Caco-2 (cell line): Measurements from ENCODE around the gene NAALADL2. TPM values are rescaled to one million over a fixed set of nuclear protein-coding genes. Genes with fewer than 3 reads are reported as not detected.

ENCODE experiments used
- BruUV-seq: library from RNA; stranded (reverse); fragments of 400-500 nt; replicated peaks from 2 replicates; lab custom pipeline; 2021; lab: Mats Ljungman, UMichigan
- CTCF ChIA-PET: fragments of 300-600 bp; sonication (Branson Sonifier 250); formaldehyde crosslinking; loops from one replicate; lab custom pipeline; 2022; ENCODE audit warnings: antibody characterized with exemption; lab: Charles Lee
- POLR2A ChIA-PET: fragments of 300-600 bp; sonication (Branson Sonifier 250); formaldehyde crosslinking; loops from one replicate; lab custom pipeline; 2022; ENCODE audit warnings: antibody characterized with exemption; lab: Charles Lee
- DNase-seq, 2 experiments: peaks; one replicate each; pipeline versions ENCODE4 v3.0.0 to v3.0.0-alpha.2; 2020 to 2022
- H3K27me3 ChIP-seq: replicated peaks from 2 replicates; pipeline ENCODE4 v1.6.0; 2011; ENCODE audit warnings: low read length; ENCODE audit not compliant: control insufficient read depth, insufficient read depth
- H3K36me3 ChIP-seq: 2 replicates; pipeline ENCODE4 v1.5.1; 2011; ENCODE audit warnings: low read length; ENCODE audit not compliant: control insufficient read depth, insufficient read depth
- H3K4me1 ChIP-seq: fragments of 250-450 bp; sonication (Bioruptor Pico); 2 replicates; pipeline ENCODE4 v1.5.1; 2020; ENCODE audit warnings: mild to moderate bottlenecking
- H3K4me3 ChIP-seq: 2 replicates; pipeline ENCODE4 v1.5.1; 2011; ENCODE audit warnings: low read depth, mild to moderate bottlenecking, control low read depth, low read length
- H3K9me3 ChIP-seq: fragments of 250-450 bp; sonication (Bioruptor Pico); 2 replicates; pipeline ENCODE4 v1.5.1; 2020; ENCODE audit warnings: mild to moderate bottlenecking, moderate library complexity
- H3K27ac Mint-ChIP-seq: one replicate; pipeline ENCODE4 v1.8.0; 2022; ENCODE audit warnings: mixed read lengths; ENCODE audit not compliant: unreplicated experiment
- H3K27me3 Mint-ChIP-seq: one replicate; pipeline ENCODE4 v1.8.0; 2022; ENCODE audit warnings: mixed read lengths; ENCODE audit not compliant: insufficient read depth, unreplicated experiment
- H3K36me3 Mint-ChIP-seq: one replicate; pipeline ENCODE4 v1.8.0; 2022; ENCODE audit warnings: mild to moderate bottlenecking, mixed read lengths; ENCODE audit not compliant: insufficient read depth, unreplicated experiment
- H3K4me1 Mint-ChIP-seq: one replicate; pipeline ENCODE4 v1.8.0; 2022; ENCODE audit warnings: low read depth, mixed read lengths; ENCODE audit not compliant: unreplicated experiment
- H3K4me3 Mint-ChIP-seq: one replicate; pipeline ENCODE4 v1.8.0; 2022; ENCODE audit warnings: mild to moderate bottlenecking, moderate library complexity, mixed read lengths; ENCODE audit not compliant: unreplicated experiment
- H3K9me3 Mint-ChIP-seq: one replicate; pipeline ENCODE4 v1.8.0; 2022; ENCODE audit warnings: mixed read lengths; ENCODE audit not compliant: unreplicated experiment
- CTCF ChIP-seq, 2 experiments: fragments of 200-600 bp in 1 of 2; IDR thresholded peaks; 1 replicate in 1 of 2; 2 replicates in 1 of 2; pipeline versions ENCODE4 v1.5.1 to v1.8.0; 2011 to 2022; ENCODE audit warnings: antibody characterized with exemption in 1 of 2, control low read depth in 1 of 2, inconsistent platforms in 1 of 2, low read depth in 1 of 2, low read length in 1 of 2, mild to moderate bottlenecking in 1 of 2, moderate library complexity in 1 of 2; ENCODE audit not compliant: insufficient read depth in 1 of 2, severe bottlenecking in 1 of 2, unreplicated experiment in 1 of 2
- intact Hi-C: fragments of 100-400 bp; cut with micrococcal nuclease; formaldehyde crosslinking; loops from one replicate; pipeline ENCODE4 v1.10.0; 2022; ENCODE audit not compliant: unreplicated experiment
- total RNA-seq: library from RNA; stranded (reverse); gene quantifications from 2 replicates; pipeline ENCODE4 v1.2.3, GENCODE V29; 2022

Gene NAALADL2
- total RNA-seq, 1 experiment from 2014 or later = 4.4 TPM

GRCh38 chr3:174949523-174949922 lies 90.4 kb downstream of the NAALADL2 start:
- H3K27me3 Mint-ChIP-seq = no peaks in the 10 kb centered on the region
- BruUV-seq = no TSS peak
- Histone ChIP-seq H3K9me3 (no peaks in the 10 kb centered on the region; the same call in 1 of the 2 replicates), H3K27me3 (no peaks in the 10 kb centered on the region), H3K36me3 (no peaks in the 10 kb centered on the region), H3K4me3 (no peak overlapping the region), H3K4me1 (0 out of 2 replicates have a peak, but pooled peaks cover 2% of the 10 kb centered on the region)
- intact Hi-C loops = no loop called here
- POLR2A ChIA-PET = no interaction called here
- H3K36me3 Mint-ChIP-seq = no peaks in the 10 kb centered on the region
- no peak for TF ChIP-seq CTCF (IDR thresholded peaks at IDR 0.05; ENCODE audit: insufficient read depth in 1 of 2, low read depth in 1 of 2, low read length in 1 of 2, severe bottlenecking in 1 of 2, unreplicated experiment in 1 of 2)
- H3K4me3 Mint-ChIP-seq = no peak overlapping the region
- no peak overlapping the region for H3K27ac Mint-ChIP-seq
- peaks cover 9% of the 10 kb centered on the region for H3K9me3 Mint-ChIP-seq
- H3K4me1 Mint-ChIP-seq = peaks cover 13% of the 10 kb centered on the region
- DNase-seq = no peak
- CTCF ChIA-PET = no interaction called here

- intact Hi-C loops = loop anchor here (10.0 kb wide), 1 partner anchor 416 kb away; no protein-coding TSS in a partner anchor
- H3K27me3 ChIP-seq = no peaks in the 10 kb centered on the region
- Mint-ChIP-seq H3K27me3 (no peaks in the 10 kb centered on the region), H3K4me1 (peaks cover 13% of the 10 kb centered on the region), H3K36me3 (no peaks in the 10 kb centered on the region), H3K9me3 (peaks cover 9% of the 10 kb centered on the region), H3K4me3 (no peak overlapping the region), H3K27ac (no peak overlapping the region)
- no TSS peak for BruUV-seq
- H3K4me1 ChIP-seq = peaks cover 14% of the 10 kb centered on the region
- ChIA-PET CTCF (no interaction called here), POLR2A (no interaction called here)
- H3K4me3 ChIP-seq = no peak overlapping the region
- peaks cover 3% of the 10 kb centered on the region; the same call in 1 of the 2 replicates for H3K9me3 ChIP-seq
- no peak for DNase-seq
- no peak for TF ChIP-seq CTCF (IDR thresholded peaks at IDR 0.05; ENCODE audit: insufficient read depth in 1 of 2, low read depth in 1 of 2, low read length in 1 of 2, severe bottlenecking in 1 of 2, unreplicated experiment in 1 of 2)
- H3K36me3 ChIP-seq = no peaks in the 10 kb centered on the region
Measured at GRCh38 chr3:174951034-174951433, 91.9 kb downstream of the NAALADL2 start.

GRCh38 chr3:174951498-174952005 lies 92.4 kb downstream of the NAALADL2 start:
- intact Hi-C loops = loop anchor here (10.0 kb wide), 1 partner anchor 417 kb away; no protein-coding TSS in a partner anchor
- BruUV-seq = no TSS peak
- H3K4me3 Mint-ChIP-seq = no peak overlapping the region

More at GRCh38 chr3:174951498-174952005, 92.4 kb downstream of the NAALADL2 start:
- Mint-ChIP-seq H3K36me3 (no peaks in the 10 kb centered on the region), H3K27ac (no peak overlapping the region), H3K4me1 (peaks cover 17% of the 10 kb centered on the region), H3K27me3 (no peaks in the 10 kb centered on the region), H3K9me3 (peaks cover 9% of the 10 kb centered on the region)
- H3K4me3 ChIP-seq = no peak overlapping the region
- DNase-seq = no peak
- H3K36me3 ChIP-seq = no peaks in the 10 kb centered on the region
- peaks cover 19% of the 10 kb centered on the region for H3K4me1 ChIP-seq
- H3K27me3 ChIP-seq = no peaks in the 10 kb centered on the region
- H3K9me3 ChIP-seq = peaks cover 3% of the 10 kb centered on the region; the same call in 1 of the 2 replicates
- CTCF ChIA-PET = no interaction called here
- no peak for TF ChIP-seq CTCF (IDR thresholded peaks at IDR 0.05; ENCODE audit: insufficient read depth in 1 of 2, low read depth in 1 of 2, low read length in 1 of 2, severe bottlenecking in 1 of 2, unreplicated experiment in 1 of 2)
- POLR2A ChIA-PET = no interaction called here
